ENCODE data around the gene AFF3. TPM values are rescaled to one million over a fixed set of nuclear protein-coding genes. Genes with fewer than 3 reads are reported as not detected.
"Not testable (repeated sequence)": the region's sequence is repeated elsewhere in the genome, so short reads cannot be mapped to it uniquely, and the experiment has no call there.

AFF3 gene
- total and polyA plus RNA-seq, 2 experiments from 2014 or later = 7.3 to 7.8 TPM

GRCh38 chr2:99666256-99666655 lies 476.1 kb downstream of the AFF3 start:
- Histone ChIP-seq H3K9me2 (replicated peaks; ENCODE audit: insufficient read depth) (no peaks in the 10 kb centered on the region), H2AFZ (no peak overlapping the region), H3K36me3 (replicated peaks; ENCODE audit: insufficient read depth, low read depth) (no peaks in the 10 kb centered on the region), H3K4me1 (ENCODE audit: insufficient read depth) (peaks cover 14% of the 10 kb centered on the region), H3K79me2 (no peaks in the 10 kb centered on the region), H3K27ac (no peak overlapping the region), H3K9me3 (ENCODE audit: low read depth) (peaks cover 3% of the 10 kb centered on the region), H4K20me1 (ENCODE audit: insufficient read depth, poor library complexity, severe bottlenecking) (no peaks in the 10 kb centered on the region), H3K4me3 (no peak overlapping the region), H3K27me3 (no peaks in the 10 kb centered on the region), H3K4me2 (no peak overlapping the region)
- WGBS (ENCODE audit: low lambda C conversion rate, missing lambda C conversion rate) = 96% methylated on average over 1 of the region's 1 CpG
- no peak for TF ChIP-seq EZH2phosphoT487 (IDR thresholded peaks at IDR 0.05; ENCODE audit: low read depth, severe bottlenecking, unreplicated experiment)
- no peak for DNase-seq (ENCODE audit: low spot score)

- no peaks in the 10 kb centered on the region for H3K9me2 ChIP-seq (replicated peaks; ENCODE audit: insufficient read depth)
- peak overlapping the region; percentile 33 for H3K27ac ChIP-seq
These were observed 478.7 kb downstream of the AFF3 start for GRCh38 chr2:99663641-99664040.

GRCh38 chr2:99662761-99663341 lies 479.5 kb downstream of the AFF3 start:
- WGBS (ENCODE audit: low lambda C conversion rate, missing lambda C conversion rate) = 25% methylated on average over 2 of the region's 2 CpGs
- Histone ChIP-seq H3K4me3 (no peak overlapping the region), H3K36me3 (replicated peaks; ENCODE audit: insufficient read depth, low read depth) (no peaks in the 10 kb centered on the region), H3K27ac (peak overlapping the region; percentile 33), H3K9me3 (ENCODE audit: low read depth) (peaks cover 3% of the 10 kb centered on the region), H3K4me1 (ENCODE audit: insufficient read depth) (peaks cover 14% of the 10 kb centered on the region), H3K4me2 (peak overlapping the region; percentile 7), H4K20me1 (ENCODE audit: insufficient read depth, poor library complexity, severe bottlenecking) (no peaks in the 10 kb centered on the region), H2AFZ (no peak overlapping the region), H3K79me2 (no peaks in the 10 kb centered on the region), H3K9me2 (replicated peaks; ENCODE audit: insufficient read depth) (no peaks in the 10 kb centered on the region), H3K27me3 (no peaks in the 10 kb centered on the region)
- DNase-seq (ENCODE audit: low spot score) = peak; percentile 62
- TF ChIP-seq EZH2phosphoT487 (IDR thresholded peaks at IDR 0.05; ENCODE audit: low read depth, severe bottlenecking, unreplicated experiment) = peak; percentile 73
- TF ChIP-seq EZH2 (IDR thresholded peaks at IDR 0.05; ENCODE audit: borderline replicate concordance) = no peak

More at GRCh38 chr2:99663641-99664040, 478.7 kb downstream of the AFF3 start:
- peaks cover 14% of the 10 kb centered on the region for H3K4me1 ChIP-seq (ENCODE audit: insufficient read depth)
- H3K79me2 ChIP-seq = no peaks in the 10 kb centered on the region
- peak overlapping the region; percentile 7 for H3K4me2 ChIP-seq
- no peak for DNase-seq (ENCODE audit: low spot score)
- no peaks in the 10 kb centered on the region for H3K36me3 ChIP-seq (replicated peaks; ENCODE audit: insufficient read depth, low read depth)
- H3K4me3 ChIP-seq = no peak overlapping the region
- no peaks in the 10 kb centered on the region for H3K27me3 ChIP-seq
- TF ChIP-seq EZH2phosphoT487 (IDR thresholded peaks at IDR 0.05; ENCODE audit: low read depth, severe bottlenecking, unreplicated experiment) (no peak), CTCF (IDR thresholded peaks at IDR 0.05; ENCODE audit: poor library complexity) (no peak), EZH2 (IDR thresholded peaks at IDR 0.05; ENCODE audit: borderline replicate concordance) (no peak)
- 96% methylated on average over 2 of the region's 2 CpGs for WGBS (ENCODE audit: low lambda C conversion rate, missing lambda C conversion rate)
- peaks cover 3% of the 10 kb centered on the region for H3K9me3 ChIP-seq (ENCODE audit: low read depth)
- H4K20me1 ChIP-seq (ENCODE audit: insufficient read depth, poor library complexity, severe bottlenecking) = no peaks in the 10 kb centered on the region
- no peak overlapping the region for H2AFZ ChIP-seq

- H3K4me3 ChIP-seq; H3K36me3 ChIP-seq (replicated peaks; ENCODE audit: insufficient read depth, low read depth); H3K27me3 ChIP-seq; H3K9me2 ChIP-seq (replicated peaks; ENCODE audit: insufficient read depth); H3K79me2 ChIP-seq; DNase-seq (ENCODE audit: low spot score); H2AFZ ChIP-seq; H4K20me1 ChIP-seq (ENCODE audit: insufficient read depth, poor library complexity, severe bottlenecking); H3K4me2 ChIP-seq; H3K9me3 ChIP-seq (ENCODE audit: low read depth); H3K27ac ChIP-seq: not testable (repeated sequence)
- WGBS (ENCODE audit: low lambda C conversion rate, missing lambda C conversion rate) = 97% methylated on average over 9 of the region's 9 CpGs
- H3K4me1 ChIP-seq (ENCODE audit: insufficient read depth) = peaks cover 14% of the 10 kb centered on the region
These were observed 480.6 kb downstream of the AFF3 start for GRCh38 chr2:99661761-99662160.

GRCh38 chr2:99660616-99661406 lies 481.6 kb downstream of the AFF3 start:
- Histone ChIP-seq H3K9me3 (ENCODE audit: low read depth) (no peaks in the 10 kb centered on the region), H3K36me3 (replicated peaks; ENCODE audit: insufficient read depth, low read depth) (no peaks in the 10 kb centered on the region), H3K4me2 (no peak overlapping the region), H3K4me1 (ENCODE audit: insufficient read depth) (peaks cover 14% of the 10 kb centered on the region), H4K20me1 (ENCODE audit: insufficient read depth, poor library complexity, severe bottlenecking) (no peaks in the 10 kb centered on the region), H3K27ac (no peak overlapping the region), H3K27me3 (no peaks in the 10 kb centered on the region), H2AFZ (no peak overlapping the region), H3K9me2 (replicated peaks; ENCODE audit: insufficient read depth) (no peaks in the 10 kb centered on the region), H3K4me3 (no peak overlapping the region), H3K79me2 (no peaks in the 10 kb centered on the region)
- WGBS (ENCODE audit: low lambda C conversion rate, missing lambda C conversion rate) = 92% methylated on average over 8 of the region's 8 CpGs
- TF ChIP-seq EZH2 (IDR thresholded peaks at IDR 0.05; ENCODE audit: borderline replicate concordance) = no peak
- no peak for TF ChIP-seq EZH2phosphoT487 (IDR thresholded peaks at IDR 0.05; ENCODE audit: low read depth, severe bottlenecking, unreplicated experiment)
- no peak for TF ChIP-seq CTCF (IDR thresholded peaks at IDR 0.05; ENCODE audit: poor library complexity)
- DNase-seq (ENCODE audit: low spot score) = no peak

All from hepatocyte (in vitro differentiated cells).